Testis (tissue), 3 donors: ENCODE measurements around the gene MYB. TPM values are rescaled to one million over a fixed set of nuclear protein-coding genes. Genes with fewer than 3 reads are reported as not detected.

Experiments
- DNase-seq: peaks from one replicate; pipeline ENCODE4 v3.0.0-alpha.2; 2019
- H3K27ac ChIP-seq, 2 donors: fragments of 200-600 bp; sonication (generic); one replicate each; pipeline ENCODE4 v1.5.1; 2019
- H3K27me3 ChIP-seq: fragments of 200-600 bp; sonication (generic); one replicate; pipeline ENCODE4 v1.5.1; 2019
- H3K36me3 ChIP-seq: fragments of 200-600 bp; sonication (generic); one replicate; pipeline ENCODE4 v1.5.1; 2017; ENCODE audit warnings: low read depth; ENCODE audit errors: missing control alignments
- H3K4me1 ChIP-seq: fragments of 200-600 bp; sonication (generic); one replicate; pipeline ENCODE4 v1.5.1; 2019
- H3K4me3 ChIP-seq, 2 donors: fragments of 200-600 bp; sonication (generic); one replicate each; pipeline ENCODE4 v1.5.1; 2017 to 2019
- H3K9me3 ChIP-seq: fragments of 200-600 bp; sonication (generic); one replicate; pipeline ENCODE4 v1.5.1; 2017
- POLR2A ChIP-seq: fragments of 450-650 bp; IDR thresholded peaks from one replicate; pipeline ENCODE4 v1.6.1; 2017; ENCODE audit warnings: antibody characterized with exemption, mild to moderate bottlenecking, moderate library complexity
- WGBS, 2 donors: methylation state at CpG; one replicate each; pipeline ENCODE4 v1.1.5; 2018; 5-methylcytosine and 5-hydroxymethylcytosine counted together
- intact Hi-C: fragments of 100-400 bp; cut with DNase I; formaldehyde crosslinking; loops from one replicate; pipeline ENCODE4 v1.15.1; 2023; ENCODE audit warnings: low total_unique reads
- polyA plus RNA-seq: library from polyadenylated mRNA; stranded (reverse); fragments of 350-450 nt; fragmentation: Illumina TruSeq; extraction: RNeasy Lipid Tissue Mini Kit (QIAGEN cat#74804); gene quantifications from one replicate; pipeline ENCODE4 v1.2.3, GENCODE V29; 2014; ENCODE audit warnings: low read depth, low replicate concordance; ENCODE audit not compliant: insufficient read depth
- total RNA-seq, 2 donors: library from RNA; depleted of rRNA; stranded (reverse); fragments of >200 nt; gene quantifications; one replicate each; pipeline ENCODE4 v1.2.3, GENCODE V29; 2016
- TF ChIP-seq, protein P1 (sequence below), 3 experiments: fragments of 450-650 bp in 2 of 3; fragments of 200-600 bp in 1 of 3; sonication (generic) in 1 of 3; IDR thresholded peaks; one replicate each; pipeline ENCODE4 v1.5.1; 2016 to 2019; ENCODE audit warnings: antibody characterized with exemption in 3 of 3, mild to moderate bottlenecking in 2 of 3, moderate library complexity in 1 of 3

The MYB gene
- total and polyA plus RNA-seq, 3 donors from 2014 or later = 1.5 to 3.7 (median 1.8) TPM

DNA sequence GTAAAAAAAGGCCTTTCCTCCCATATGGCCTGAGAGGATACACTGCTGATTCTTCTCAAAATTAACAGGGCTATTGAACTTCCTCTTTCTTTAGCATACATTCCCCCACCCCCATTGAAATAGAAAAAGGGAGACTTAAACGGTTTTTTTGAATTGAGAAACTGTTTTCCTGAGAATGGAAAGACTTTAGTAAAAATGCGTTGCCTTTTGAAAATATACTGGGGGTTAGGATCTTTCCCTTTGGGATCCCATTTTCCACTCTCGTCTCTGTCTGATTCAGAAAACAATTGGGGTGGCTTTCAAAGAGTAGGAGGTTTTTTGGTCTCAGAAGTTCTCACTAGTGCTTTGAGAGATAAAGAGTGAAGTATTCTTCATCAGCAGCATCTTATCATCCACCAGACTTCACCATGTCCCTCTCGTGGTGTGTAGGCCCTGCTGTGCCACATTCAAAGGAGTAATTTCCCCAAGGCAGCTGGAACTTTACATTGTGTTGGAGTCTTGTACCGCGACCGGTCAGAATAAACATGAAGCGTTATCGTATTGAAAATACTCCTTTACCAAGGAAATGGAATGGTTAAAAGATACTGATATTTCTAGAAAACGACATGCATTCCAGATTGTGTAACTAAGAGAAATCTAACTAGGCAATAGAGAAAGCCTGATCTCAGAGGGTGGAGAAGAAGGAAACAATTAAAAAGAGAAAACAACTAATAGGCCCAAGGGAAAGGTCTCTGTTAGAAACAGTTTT is 10.6 kb downstream of the MYB start:
- 90 to 93% methylated on average over 10 of the region's 10 CpGs for WGBS, 2 donors

DNA sequence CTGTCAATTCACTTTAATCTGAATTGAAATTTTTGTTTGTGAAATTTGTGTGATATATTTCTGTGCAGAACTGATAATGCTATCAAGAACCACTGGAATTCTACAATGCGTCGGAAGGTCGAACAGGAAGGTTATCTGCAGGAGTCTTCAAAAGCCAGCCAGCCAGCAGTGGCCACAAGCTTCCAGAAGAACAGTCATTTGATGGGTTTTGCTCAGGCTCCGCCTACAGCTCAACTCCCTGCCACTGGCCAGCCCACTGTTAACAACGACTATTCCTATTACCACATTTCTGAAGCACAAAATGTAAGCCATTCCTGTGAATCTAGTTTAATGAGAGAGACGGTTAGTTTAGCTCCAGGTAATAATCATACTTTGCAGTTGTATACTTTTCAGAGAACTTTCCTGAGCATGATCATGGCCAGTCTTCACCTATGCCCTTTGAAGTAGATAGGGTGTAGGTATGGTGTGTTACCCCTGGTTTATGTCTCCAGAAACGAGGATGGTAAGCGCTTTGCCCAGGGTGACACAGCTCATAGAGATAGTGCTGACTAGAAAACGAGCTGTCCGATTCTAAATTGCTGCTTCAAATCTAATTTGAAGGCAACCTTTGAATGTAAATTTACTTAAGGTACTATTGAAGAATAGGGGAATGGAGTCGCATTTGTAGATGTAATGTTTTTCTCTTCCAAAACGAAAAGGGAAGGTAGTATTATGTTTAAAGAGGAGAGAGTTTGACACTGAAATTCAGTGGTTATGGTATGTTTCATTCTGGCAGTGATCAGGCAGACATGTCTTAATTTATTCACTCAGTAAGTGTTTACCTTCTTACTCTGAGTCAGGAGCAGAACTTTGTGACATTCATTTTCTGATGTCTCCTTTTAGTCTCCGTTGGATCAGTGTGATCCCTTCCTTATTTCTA is 11.4 kb downstream of the MYB start:
- Histone ChIP-seq H3K36me3 (no peaks in the 10 kb centered on the region), H3K4me3 (no peak overlapping the region), H3K4me1 (no peaks in the 10 kb centered on the region), H3K9me3 (no peaks in the 10 kb centered on the region), H3K27ac (no peak overlapping the region), H3K27me3 (no peaks in the 10 kb centered on the region)
- 85 to 89% methylated on average over 13 of the region's 13 CpGs for WGBS, 2 donors
- intact Hi-C loops = no loop called here
- TF ChIP-seq POLR2A = no peak
- no peak for DNase-seq

More for the DNA sequence above, 10.6 kb downstream of the MYB start:
- Histone ChIP-seq H3K36me3 (no peaks in the 10 kb centered on the region), H3K4me3 (no peak overlapping the region), H3K27me3 (no peaks in the 10 kb centered on the region), H3K27ac (no peak overlapping the region), H3K9me3 (no peaks in the 10 kb centered on the region), H3K4me1 (no peaks in the 10 kb centered on the region)
- DNase-seq = no peak
- intact Hi-C loops = no loop called here
- TF ChIP-seq POLR2A = no peak
- TF ChIP-seq, protein P1, sequence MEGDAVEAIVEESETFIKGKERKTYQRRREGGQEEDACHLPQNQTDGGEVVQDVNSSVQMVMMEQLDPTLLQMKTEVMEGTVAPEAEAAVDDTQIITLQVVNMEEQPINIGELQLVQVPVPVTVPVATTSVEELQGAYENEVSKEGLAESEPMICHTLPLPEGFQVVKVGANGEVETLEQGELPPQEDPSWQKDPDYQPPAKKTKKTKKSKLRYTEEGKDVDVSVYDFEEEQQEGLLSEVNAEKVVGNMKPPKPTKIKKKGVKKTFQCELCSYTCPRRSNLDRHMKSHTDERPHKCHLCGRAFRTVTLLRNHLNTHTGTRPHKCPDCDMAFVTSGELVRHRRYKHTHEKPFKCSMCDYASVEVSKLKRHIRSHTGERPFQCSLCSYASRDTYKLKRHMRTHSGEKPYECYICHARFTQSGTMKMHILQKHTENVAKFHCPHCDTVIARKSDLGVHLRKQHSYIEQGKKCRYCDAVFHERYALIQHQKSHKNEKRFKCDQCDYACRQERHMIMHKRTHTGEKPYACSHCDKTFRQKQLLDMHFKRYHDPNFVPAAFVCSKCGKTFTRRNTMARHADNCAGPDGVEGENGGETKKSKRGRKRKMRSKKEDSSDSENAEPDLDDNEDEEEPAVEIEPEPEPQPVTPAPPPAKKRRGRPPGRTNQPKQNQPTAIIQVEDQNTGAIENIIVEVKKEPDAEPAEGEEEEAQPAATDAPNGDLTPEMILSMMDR (IDR thresholded peaks at IDR 0.05) = no peak

DNA sequence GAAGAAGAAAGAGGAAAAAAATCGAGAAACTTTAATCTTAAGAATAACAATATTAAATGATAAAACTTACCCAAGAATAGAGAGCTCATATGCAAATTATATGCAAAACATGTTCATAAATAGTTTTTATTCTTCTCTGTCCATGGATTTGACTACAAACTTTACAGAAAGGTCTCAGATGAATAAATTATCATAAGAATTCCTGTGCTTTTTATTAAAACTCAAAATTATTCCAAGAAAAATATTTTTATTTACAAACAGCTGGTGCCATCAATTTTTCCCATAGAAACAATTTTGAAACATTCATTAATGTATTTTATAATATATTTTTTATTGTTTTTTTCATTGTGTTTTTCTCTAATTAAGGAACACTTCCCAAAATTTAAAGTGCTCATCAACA is 12.1 kb downstream of the MYB start:
- H3K27me3 ChIP-seq = no peaks in the 10 kb centered on the region
- H3K4me1 ChIP-seq = no peaks in the 10 kb centered on the region
- no peak for DNase-seq
- no peak overlapping the region for H3K27ac ChIP-seq
- no peak overlapping the region for H3K4me3 ChIP-seq
- intact Hi-C loops = no loop called here
- no peaks in the 10 kb centered on the region for H3K36me3 ChIP-seq
- WGBS, 2 donors = 67 to 76% methylated on average over 1 of the region's 1 CpG
- TF ChIP-seq, protein P1 (IDR thresholded peaks at IDR 0.05) = no peak
- TF ChIP-seq POLR2A = no peak
- no peaks in the 10 kb centered on the region for H3K9me3 ChIP-seq

DNA sequence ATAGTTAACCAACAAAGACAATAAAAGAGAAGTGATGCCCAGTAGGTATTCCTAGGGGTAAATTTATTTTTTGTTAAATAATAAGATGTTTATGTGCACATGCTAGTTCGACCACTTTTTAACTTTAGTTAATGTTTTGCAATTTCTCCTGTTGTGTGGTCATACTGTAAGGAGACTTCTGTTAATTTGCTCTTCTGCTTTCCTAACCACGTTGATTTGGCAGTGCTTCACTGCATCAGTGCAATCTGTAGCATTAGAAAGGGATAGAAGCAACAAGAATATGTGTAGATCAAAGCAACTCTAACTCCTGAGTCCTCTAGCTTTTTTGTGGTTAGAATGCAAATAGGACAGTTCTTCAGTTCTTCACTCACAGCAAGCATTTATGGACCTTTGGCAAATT is 13.9 kb downstream of the MYB start:
- intact Hi-C loops = no loop called here
- Histone ChIP-seq H3K4me1 (no peaks in the 10 kb centered on the region), H3K4me3 (no peak overlapping the region), H3K27ac (no peak overlapping the region), H3K9me3 (no peaks in the 10 kb centered on the region), H3K27me3 (no peaks in the 10 kb centered on the region), H3K36me3 (no peaks in the 10 kb centered on the region)
- no peak for TF ChIP-seq POLR2A
- TF ChIP-seq, protein P1 (IDR thresholded peaks at IDR 0.05) = no peak
- 80 to 94% methylated on average over 2 of the region's 2 CpGs for WGBS, 2 donors
- DNase-seq = no peak

DNA sequence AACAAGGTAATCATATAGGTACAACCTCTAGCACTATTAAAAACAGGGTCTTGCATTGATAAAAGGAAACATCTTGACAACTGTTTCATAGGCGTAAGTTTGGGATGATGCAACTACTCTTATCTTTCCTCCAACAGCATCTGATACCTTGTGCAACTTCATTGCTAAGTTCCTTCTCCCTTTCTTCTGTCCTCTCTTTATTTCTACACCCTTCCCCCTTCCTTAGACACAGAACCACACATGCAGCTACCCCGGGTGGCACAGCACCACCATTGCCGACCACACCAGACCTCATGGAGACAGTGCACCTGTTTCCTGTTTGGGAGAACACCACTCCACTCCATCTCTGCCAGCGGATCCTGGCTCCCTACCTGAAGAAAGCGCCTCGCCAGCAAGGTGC is 14.4 kb downstream of the MYB start:
- H3K4me1 ChIP-seq = no peaks in the 10 kb centered on the region
- intact Hi-C loops = no loop called here
- no peaks in the 10 kb centered on the region for H3K9me3 ChIP-seq
- H3K36me3 ChIP-seq = no peaks in the 10 kb centered on the region
- no peaks in the 10 kb centered on the region for H3K27me3 ChIP-seq
- WGBS, 2 donors = 86 to 88% methylated on average over 6 of the region's 6 CpGs
- no peak overlapping the region for H3K4me3 ChIP-seq
- DNase-seq = no peak
- no peak overlapping the region for H3K27ac ChIP-seq
- TF ChIP-seq, protein P1 (IDR thresholded peaks at IDR 0.05) = no peak
- no peak for TF ChIP-seq POLR2A
